MM.1S (cell line): ENCODE data around the gene RBBP8.

Source experiments
- DNase-seq: peaks from one replicate; pipeline ENCODE4 v3.0.0-alpha.2; 2015
- H2AFZ ChIP-seq: fragments of 300-600 bp; sonication (generic); 2 replicates; pipeline ENCODE4 v1.6.0; 2016; ENCODE audit warnings: antibody characterized with exemption, low read length
- H3F3A ChIP-seq: fragments of 300-600 bp; sonication (generic); 2 replicates; pipeline ENCODE4 v1.6.1; 2016; ENCODE audit warnings: mild to moderate bottlenecking, antibody characterized with exemption, low read length, moderate library complexity, mixed read lengths; ENCODE audit not compliant: insufficient read depth
- H3K27ac ChIP-seq: fragments of 300-600 bp; sonication (generic); 2 replicates; pipeline ENCODE4 v1.5.1; 2016; ENCODE audit warnings: mild to moderate bottlenecking, low read length
- H3K27me3 ChIP-seq: fragments of 300-600 bp; sonication (generic); replicated peaks from 2 replicates; pipeline ENCODE4 v1.6.0; 2016; ENCODE audit warnings: low read length; ENCODE audit not compliant: insufficient read depth
- H3K36me3 ChIP-seq: fragments of 300-600 bp; sonication (generic); replicated peaks from 2 replicates; pipeline ENCODE4 v1.6.1; 2016; ENCODE audit warnings: mild to moderate bottlenecking, low read length, mixed read lengths; ENCODE audit not compliant: insufficient read depth
- H3K4me1 ChIP-seq: fragments of 300-600 bp; sonication (generic); 2 replicates; pipeline ENCODE4 v1.6.1; 2016; ENCODE audit warnings: low read length, mixed read lengths
- H3K4me2 ChIP-seq: fragments of 300-600 bp; sonication (generic); 2 replicates; pipeline ENCODE4 v1.6.0; 2016; ENCODE audit warnings: low read depth, low read length
- H3K4me3 ChIP-seq: fragments of 300-600 bp; sonication (generic); 2 replicates; pipeline ENCODE4 v1.5.1; 2016; ENCODE audit warnings: low read length, mixed read lengths
- H3K79me2 ChIP-seq: fragments of 300-600 bp; sonication (generic); 2 replicates; pipeline ENCODE4 v1.6.1; 2016; ENCODE audit warnings: mixed run types, low read length, mixed read lengths
- H3K9ac ChIP-seq: fragments of 300-600 bp; sonication (generic); 2 replicates; pipeline ENCODE4 v1.6.1; 2016; ENCODE audit warnings: low read length, mixed read lengths
- H3K9me2 ChIP-seq: fragments of 300-600 bp; sonication (generic); replicated peaks from 2 replicates; pipeline ENCODE4 v1.6.1; 2016; ENCODE audit warnings: mild to moderate bottlenecking, low read length, mixed read lengths; ENCODE audit not compliant: insufficient read depth
- H3K9me3 ChIP-seq: fragments of 300-600 bp; sonication (generic); replicated peaks from 2 replicates; pipeline ENCODE4 v1.6.1; 2016; ENCODE audit warnings: mild to moderate bottlenecking, low read length, mixed read lengths; ENCODE audit not compliant: insufficient read depth
- H4K20me1 ChIP-seq: fragments of 300-600 bp; sonication (generic); 2 replicates; pipeline ENCODE4 v1.6.1; 2016; ENCODE audit warnings: mild to moderate bottlenecking, low read length, moderate library complexity, mixed read lengths; ENCODE audit not compliant: insufficient read depth
- EZH2 ChIP-seq: fragments of 300-600 bp; sonication (generic); optimal IDR thresholded peaks from 2 replicates; pipeline ENCODE3; 2017; ENCODE audit warnings: low read depth, mild to moderate bottlenecking, antibody characterized with exemption, low read length, mixed read lengths
- EZH2phosphoT487 ChIP-seq: fragments of 300-600 bp; sonication (generic); IDR thresholded peaks from 2 replicates; pipeline ENCODE4 v1.6.1; 2018; ENCODE audit warnings: antibody characterized with exemption, low read length
- TF ChIP-seq, protein P1 (sequence below): fragments of 300-600 bp; sonication (generic); IDR thresholded peaks from 2 replicates; pipeline ENCODE4 v1.5.1; 2016; ENCODE audit warnings: antibody characterized with exemption, low read length, mixed read lengths

The RBBP8 gene

DNA sequence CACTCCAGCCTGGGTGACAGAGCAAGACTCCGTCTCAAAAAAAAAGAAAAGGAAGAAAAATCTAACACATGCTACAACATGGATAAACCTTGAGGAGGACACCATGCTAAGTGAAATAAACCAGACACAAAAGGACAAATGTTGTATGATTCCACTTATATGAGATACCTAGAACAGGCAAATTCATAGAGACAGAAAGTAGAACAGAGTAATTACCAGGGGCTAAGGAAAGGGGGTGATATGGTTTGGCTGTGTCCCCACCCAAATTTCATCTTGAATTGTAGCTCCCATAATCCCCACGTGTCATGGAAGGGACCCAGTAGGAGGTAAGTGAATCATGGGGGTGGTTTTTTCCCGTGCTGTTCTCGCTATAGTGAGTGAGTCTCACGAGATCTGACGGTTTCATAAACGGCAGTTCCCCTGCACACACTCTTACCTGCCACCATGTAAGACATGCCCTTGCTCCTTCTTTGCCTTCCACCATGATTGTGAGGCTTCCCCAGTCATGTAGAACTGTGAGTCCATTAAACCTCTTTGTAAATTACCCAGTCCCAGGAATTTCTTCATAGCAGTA, 110.8 kb downstream of the RBBP8 start:
- Histone ChIP-seq H3F3A (no peaks in the 10 kb centered on the region), H3K27ac (no peak overlapping the region), H3K4me1 (no peaks in the 10 kb centered on the region), H2AFZ (no peak overlapping the region), H3K4me3 (no peak overlapping the region), H3K79me2 (no peaks in the 10 kb centered on the region), H3K27me3 (no peaks in the 10 kb centered on the region), H3K9me3 (no peaks in the 10 kb centered on the region), H3K36me3 (no peaks in the 10 kb centered on the region), H4K20me1 (no peaks in the 10 kb centered on the region), H3K9me2 (no peaks in the 10 kb centered on the region), H3K9ac (no peak overlapping the region), H3K4me2 (no peak overlapping the region)
- no peak for DNase-seq
- no peak for TF ChIP-seq EZH2phosphoT487
- no peak for TF ChIP-seq EZH2
- TF ChIP-seq, protein P1, sequence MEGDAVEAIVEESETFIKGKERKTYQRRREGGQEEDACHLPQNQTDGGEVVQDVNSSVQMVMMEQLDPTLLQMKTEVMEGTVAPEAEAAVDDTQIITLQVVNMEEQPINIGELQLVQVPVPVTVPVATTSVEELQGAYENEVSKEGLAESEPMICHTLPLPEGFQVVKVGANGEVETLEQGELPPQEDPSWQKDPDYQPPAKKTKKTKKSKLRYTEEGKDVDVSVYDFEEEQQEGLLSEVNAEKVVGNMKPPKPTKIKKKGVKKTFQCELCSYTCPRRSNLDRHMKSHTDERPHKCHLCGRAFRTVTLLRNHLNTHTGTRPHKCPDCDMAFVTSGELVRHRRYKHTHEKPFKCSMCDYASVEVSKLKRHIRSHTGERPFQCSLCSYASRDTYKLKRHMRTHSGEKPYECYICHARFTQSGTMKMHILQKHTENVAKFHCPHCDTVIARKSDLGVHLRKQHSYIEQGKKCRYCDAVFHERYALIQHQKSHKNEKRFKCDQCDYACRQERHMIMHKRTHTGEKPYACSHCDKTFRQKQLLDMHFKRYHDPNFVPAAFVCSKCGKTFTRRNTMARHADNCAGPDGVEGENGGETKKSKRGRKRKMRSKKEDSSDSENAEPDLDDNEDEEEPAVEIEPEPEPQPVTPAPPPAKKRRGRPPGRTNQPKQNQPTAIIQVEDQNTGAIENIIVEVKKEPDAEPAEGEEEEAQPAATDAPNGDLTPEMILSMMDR: no peak

GRCh38 chr18:23049698-23050373, 116.7 kb downstream of the RBBP8 start:
- no peak overlapping the region for H3K9ac ChIP-seq
- no peaks in the 10 kb centered on the region for H3F3A ChIP-seq
- H4K20me1 ChIP-seq: no peaks in the 10 kb centered on the region
- H3K27me3 ChIP-seq: no peaks in the 10 kb centered on the region
- H3K27ac ChIP-seq: no peak overlapping the region
- no peak for TF ChIP-seq EZH2phosphoT487
- no peaks in the 10 kb centered on the region for H3K36me3 ChIP-seq
- DNase-seq: no peak
- H3K4me2 ChIP-seq: no peak overlapping the region
- H3K4me3 ChIP-seq: no peak overlapping the region
- no peaks in the 10 kb centered on the region for H3K9me2 ChIP-seq
- H3K9me3 ChIP-seq: no peaks in the 10 kb centered on the region
- no peaks in the 10 kb centered on the region for H3K4me1 ChIP-seq
- no peaks in the 10 kb centered on the region for H3K79me2 ChIP-seq
- H2AFZ ChIP-seq: no peak overlapping the region

- TF ChIP-seq EZH2phosphoT487 (no peak), EZH2 (no peak)
- TF ChIP-seq, protein P1: no peak
- H3K9ac ChIP-seq: no peak overlapping the region
- no peaks in the 10 kb centered on the region for H3K4me1 ChIP-seq
- no peaks in the 10 kb centered on the region for H3F3A ChIP-seq
- no peaks in the 10 kb centered on the region for H4K20me1 ChIP-seq
- no peak overlapping the region for H3K27ac ChIP-seq
- no peak overlapping the region for H3K4me3 ChIP-seq
- no peaks in the 10 kb centered on the region for H3K36me3 ChIP-seq
- no peaks in the 10 kb centered on the region for H3K9me2 ChIP-seq
- H3K9me3 ChIP-seq: no peaks in the 10 kb centered on the region
- no peak for DNase-seq
- H2AFZ ChIP-seq: no peak overlapping the region
- no peaks in the 10 kb centered on the region for H3K27me3 ChIP-seq
- no peaks in the 10 kb centered on the region for H3K79me2 ChIP-seq
- no peak overlapping the region for H3K4me2 ChIP-seq
Observed at GRCh38 chr18:23053776-23054457, 120.8 kb downstream of the RBBP8 start.
